Transverse colon (tissue), 3 donors: ENCODE measurements around the gene PLXND1.

Experiments used
- EP300 ChIP-seq: sonication (generic); formaldehyde crosslinking; IDR thresholded peaks from one replicate; pipeline ENCODE4 v1.6.1; 2017; ENCODE audit warnings: antibody characterized with exemption, low read depth
- TF ChIP-seq, protein P1 (sequence below), 5 experiments: fragments of 200-600 bp in 3 of 5; fragments of 450-650 bp in 2 of 5; sonication (generic) in 3 of 5; IDR thresholded peaks; 1 replicate in 2 of 5; 2 replicates in 3 of 5; pipeline ENCODE4 v1.5.1; 2016 to 2017; ENCODE audit warnings: antibody characterized with exemption in 5 of 5, inconsistent platforms in 3 of 5, mild to moderate bottlenecking in 2 of 5, moderate library complexity in 1 of 5

DNA sequence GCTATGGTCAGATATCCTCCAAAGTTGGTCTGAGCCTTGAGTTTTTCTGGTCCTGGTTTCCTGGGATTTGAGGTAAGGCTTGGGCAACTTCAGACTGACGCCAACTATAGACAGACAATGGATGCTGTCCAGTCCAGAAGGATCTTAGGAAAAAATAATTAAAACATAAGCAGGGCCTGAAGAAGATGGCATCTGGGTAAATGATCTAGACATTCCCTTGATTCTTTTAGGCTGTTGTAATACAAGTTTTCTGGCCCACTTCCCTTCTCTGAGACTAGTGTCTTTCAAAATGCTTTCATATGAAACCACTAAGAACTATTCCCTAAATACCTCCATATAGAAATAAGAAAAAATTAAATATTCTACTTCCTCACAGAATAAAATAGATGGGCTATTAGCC is 47.7 kb upstream of the PLXND1 start:
- TF ChIP-seq, protein P1, sequence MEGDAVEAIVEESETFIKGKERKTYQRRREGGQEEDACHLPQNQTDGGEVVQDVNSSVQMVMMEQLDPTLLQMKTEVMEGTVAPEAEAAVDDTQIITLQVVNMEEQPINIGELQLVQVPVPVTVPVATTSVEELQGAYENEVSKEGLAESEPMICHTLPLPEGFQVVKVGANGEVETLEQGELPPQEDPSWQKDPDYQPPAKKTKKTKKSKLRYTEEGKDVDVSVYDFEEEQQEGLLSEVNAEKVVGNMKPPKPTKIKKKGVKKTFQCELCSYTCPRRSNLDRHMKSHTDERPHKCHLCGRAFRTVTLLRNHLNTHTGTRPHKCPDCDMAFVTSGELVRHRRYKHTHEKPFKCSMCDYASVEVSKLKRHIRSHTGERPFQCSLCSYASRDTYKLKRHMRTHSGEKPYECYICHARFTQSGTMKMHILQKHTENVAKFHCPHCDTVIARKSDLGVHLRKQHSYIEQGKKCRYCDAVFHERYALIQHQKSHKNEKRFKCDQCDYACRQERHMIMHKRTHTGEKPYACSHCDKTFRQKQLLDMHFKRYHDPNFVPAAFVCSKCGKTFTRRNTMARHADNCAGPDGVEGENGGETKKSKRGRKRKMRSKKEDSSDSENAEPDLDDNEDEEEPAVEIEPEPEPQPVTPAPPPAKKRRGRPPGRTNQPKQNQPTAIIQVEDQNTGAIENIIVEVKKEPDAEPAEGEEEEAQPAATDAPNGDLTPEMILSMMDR (IDR thresholded peaks at IDR 0.05), result no peak
- no peak for TF ChIP-seq EP300
